Islet of Langerhans (tissue), 1 donor: ENCODE results near the gene DIAPH2.
A peak's percentile ranks its signal among the peaks of the same experiment; 100 is the strongest.

Experiments
- FAIRE-seq: peaks from one replicate; lab custom pipeline; 2011; peaks lifted over from hg19 to GRCh38; lab: Jason Lieb, UNC

The DIAPH2 gene

GRCh38 chrX:97594646-97595224, 910.1 kb downstream of the DIAPH2 start:
- FAIRE-seq = no peak

GRCh38 chrX:97597954-97598353, 913.3 kb downstream of the DIAPH2 start:
- no peak for FAIRE-seq

- no peak for FAIRE-seq
These were observed 918.0 kb downstream of the DIAPH2 start for GRCh38 chrX:97602465-97603258.

- FAIRE-seq = no peak
These were observed 920.6 kb downstream of the DIAPH2 start for GRCh38 chrX:97605271-97605670.

GRCh38 chrX:97609357-97609756, 924.7 kb downstream of the DIAPH2 start:
- FAIRE-seq = no peak

- FAIRE-seq = no peak
These were observed 925.3 kb downstream of the DIAPH2 start for GRCh38 chrX:97609938-97610337.

- FAIRE-seq = no peak
These were observed 932.4 kb downstream of the DIAPH2 start for GRCh38 chrX:97616883-97617530.

GRCh38 chrX:97619499-97619898, 934.9 kb downstream of the DIAPH2 start:
- no peak for FAIRE-seq

GRCh38 chrX:97622111-97622510, 937.5 kb downstream of the DIAPH2 start:
- no peak for FAIRE-seq

GRCh38 chrX:97628326-97628725, 943.7 kb downstream of the DIAPH2 start:
- FAIRE-seq = no peak

- peak; percentile 62 for FAIRE-seq
These were observed 944.4 kb downstream of the DIAPH2 start for GRCh38 chrX:97628807-97629596.

GRCh38 chrX:97629597-97629985, 944.9 kb downstream of the DIAPH2 start:
- FAIRE-seq = no peak

GRCh38 chrX:97633798-97634197, 949.2 kb downstream of the DIAPH2 start:
- no peak for FAIRE-seq

- no peak for FAIRE-seq
These were observed 952.0 kb downstream of the DIAPH2 start for GRCh38 chrX:97636473-97637140.

- no peak for FAIRE-seq
These were observed 952.6 kb downstream of the DIAPH2 start for GRCh38 chrX:97637289-97637688.

- no peak for FAIRE-seq
These were observed 954.0 kb downstream of the DIAPH2 start for GRCh38 chrX:97638621-97639020.

- FAIRE-seq = no peak
These were observed 954.9 kb downstream of the DIAPH2 start for GRCh38 chrX:97639526-97639925.
